ENCODE measurements around the gene BZW2.

DNA sequence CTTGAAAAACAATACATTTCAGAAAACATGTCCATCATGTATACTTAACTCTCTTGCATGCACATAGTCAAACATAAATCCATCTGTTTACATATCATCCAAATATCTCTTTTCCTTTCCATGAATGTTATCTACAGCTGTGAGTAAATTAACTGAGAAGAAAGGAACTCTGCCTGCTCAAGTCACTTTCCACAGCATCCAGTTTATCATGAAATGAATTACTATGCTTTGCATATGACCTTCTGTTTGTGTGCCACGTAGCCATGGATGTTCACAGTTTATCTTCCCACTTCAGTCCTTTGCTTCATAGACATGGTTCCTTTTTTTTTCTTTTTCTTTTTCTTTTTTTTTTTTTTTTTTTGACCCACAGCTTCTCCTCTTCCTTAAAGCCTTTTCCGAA is 39.6 kb downstream of the BZW2 start:
- TF ChIP-seq, protein P1, sequence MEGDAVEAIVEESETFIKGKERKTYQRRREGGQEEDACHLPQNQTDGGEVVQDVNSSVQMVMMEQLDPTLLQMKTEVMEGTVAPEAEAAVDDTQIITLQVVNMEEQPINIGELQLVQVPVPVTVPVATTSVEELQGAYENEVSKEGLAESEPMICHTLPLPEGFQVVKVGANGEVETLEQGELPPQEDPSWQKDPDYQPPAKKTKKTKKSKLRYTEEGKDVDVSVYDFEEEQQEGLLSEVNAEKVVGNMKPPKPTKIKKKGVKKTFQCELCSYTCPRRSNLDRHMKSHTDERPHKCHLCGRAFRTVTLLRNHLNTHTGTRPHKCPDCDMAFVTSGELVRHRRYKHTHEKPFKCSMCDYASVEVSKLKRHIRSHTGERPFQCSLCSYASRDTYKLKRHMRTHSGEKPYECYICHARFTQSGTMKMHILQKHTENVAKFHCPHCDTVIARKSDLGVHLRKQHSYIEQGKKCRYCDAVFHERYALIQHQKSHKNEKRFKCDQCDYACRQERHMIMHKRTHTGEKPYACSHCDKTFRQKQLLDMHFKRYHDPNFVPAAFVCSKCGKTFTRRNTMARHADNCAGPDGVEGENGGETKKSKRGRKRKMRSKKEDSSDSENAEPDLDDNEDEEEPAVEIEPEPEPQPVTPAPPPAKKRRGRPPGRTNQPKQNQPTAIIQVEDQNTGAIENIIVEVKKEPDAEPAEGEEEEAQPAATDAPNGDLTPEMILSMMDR (IDR thresholded peaks at IDR 0.05) = no peak
- TF ChIP-seq POLR2A (IDR thresholded peaks at IDR 0.05) = no peak

Data from right lobe of liver (tissue), 4 donors.